Adipose tissue (tissue), 3 donors: Measurements from ENCODE around the gene PDGFA. TPM values are rescaled to one million over a fixed set of nuclear protein-coding genes. Genes with fewer than 3 reads are reported as not detected.

Source experiments
- H3K27ac ChIP-seq: one replicate; pipeline ENCODE4 v1.5.1; 2013; ENCODE audit warnings: low read depth, low read length
- WGBS, 3 donors: extraction: QIAGEN DNeasy Blood & Tissue Kit; methylation state at CpG; one replicate each; pipeline ENCODE4 v1.1.7; 2013; 5-methylcytosine and 5-hydroxymethylcytosine counted together
- polyA plus RNA-seq, 3 donors: library from polyadenylated mRNA; stranded (reverse); fragments of 200-250 nt; gene quantifications; one replicate each; pipeline ENCODE4 v1.2.3, GENCODE V29; 2013
- donor health status: healthy with polysubstance abuse.
- donor health status: Bipolar disorder and iron deficiency.
- donor health status: healthy.

The PDGFA gene
- polyA plus RNA-seq = 10 to 100 TPM in 2 of 3 donors, 1 to 10 TPM in 1; 9.9 to 40.2 (median 11.7) TPM

DNA sequence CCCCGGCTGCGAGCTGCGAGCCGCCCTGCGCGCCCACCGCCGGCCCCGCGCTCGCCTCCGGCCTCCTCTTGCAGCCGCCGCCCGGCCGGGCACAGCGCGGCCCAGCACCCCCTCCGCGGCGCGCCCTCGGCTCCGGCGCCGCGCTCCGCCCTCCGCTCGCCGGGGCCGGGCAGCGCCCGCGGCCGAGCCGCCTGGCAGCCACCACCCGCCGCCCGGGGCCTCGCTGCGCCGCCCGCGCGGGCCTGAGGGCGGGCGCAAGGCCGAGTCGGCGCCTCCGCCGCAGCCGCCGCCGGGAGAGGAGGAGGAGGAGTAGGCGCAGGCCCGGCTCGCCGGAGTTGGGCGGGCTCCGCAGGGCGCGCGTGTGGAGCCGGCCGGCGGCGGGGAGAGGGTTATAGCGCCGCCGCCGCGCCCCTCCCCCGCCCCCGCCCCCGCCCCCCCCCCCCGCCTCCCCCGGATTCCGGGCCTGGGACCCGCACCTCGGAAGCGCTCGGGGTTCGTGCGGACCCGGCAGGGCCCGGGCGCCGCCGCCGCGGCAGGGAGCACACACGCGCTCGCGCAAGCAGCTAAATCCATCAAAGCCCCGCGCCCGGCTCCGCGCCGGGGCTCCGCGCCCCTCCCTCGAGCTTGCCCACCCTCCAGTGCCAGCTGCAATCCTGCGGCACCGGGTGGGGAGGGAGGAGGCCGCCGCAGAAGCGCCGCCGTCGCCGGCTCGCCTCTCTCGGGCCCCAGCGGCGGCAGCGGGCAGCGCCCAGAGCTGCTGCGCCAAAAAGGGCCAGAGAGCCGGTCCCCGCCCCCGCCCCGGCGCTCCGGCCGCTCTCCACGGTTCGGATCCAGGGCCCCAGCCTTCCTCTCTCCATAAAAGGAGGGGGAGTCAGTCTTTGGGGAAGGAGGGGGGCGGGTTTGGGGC lies at the start of gene PDGFA:
Gene PDGFA, minus strand, starts transcription at position 363 of the 907 bp plus-strand sequence. CDS start 845 bp downstream, outside the sequence.
- H3K27ac ChIP-seq = no peak within 1 kb of the TSS
- 1% methylated on average over 39 to 119 of the region's 132 CpGs for WGBS, 3 donors

DNA sequence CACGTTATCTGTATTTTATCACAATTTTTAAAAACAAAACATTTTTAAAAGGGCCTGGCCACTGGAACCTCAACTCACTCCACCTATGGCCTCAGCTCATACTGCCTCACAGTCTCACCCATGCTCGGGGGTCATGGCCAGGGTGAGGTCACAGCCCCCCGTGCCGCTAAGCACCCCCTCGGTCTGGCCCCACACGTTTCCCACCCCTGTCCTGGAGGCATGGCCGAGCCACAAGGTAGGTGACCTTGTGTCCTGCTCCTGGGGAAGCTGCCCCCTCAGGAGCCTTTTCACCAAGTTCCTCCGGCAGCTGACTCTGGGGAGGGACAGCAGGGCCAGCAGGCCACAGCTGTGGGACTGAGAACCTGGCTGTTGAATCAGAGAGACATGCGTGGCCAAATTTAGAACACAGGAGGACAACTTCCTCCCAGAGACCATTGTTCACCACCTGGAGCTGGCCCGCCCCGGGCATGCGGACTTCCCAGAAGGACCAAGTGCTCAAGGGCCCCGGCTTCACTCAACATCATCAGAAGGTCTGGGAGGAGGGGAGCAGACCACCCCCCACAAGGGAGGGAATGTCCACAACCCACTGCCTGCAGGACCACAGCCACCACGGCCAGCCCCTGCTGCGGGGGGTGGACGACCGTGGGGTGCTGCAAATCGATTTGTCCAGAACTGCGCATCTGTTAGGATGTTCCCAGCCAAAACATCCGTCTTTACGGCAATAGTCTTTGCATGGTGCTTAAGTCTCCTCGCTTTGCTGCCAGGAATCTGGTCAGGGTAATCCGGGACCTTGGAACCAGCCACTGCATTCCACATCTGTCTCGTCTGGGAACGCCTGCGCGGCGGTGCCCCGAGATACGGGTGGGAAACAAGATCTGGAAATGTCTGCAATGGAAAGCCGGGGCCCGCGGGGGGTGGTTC lies 48.6 kb upstream of the PDGFA start:
- no peak overlapping the region for H3K27ac ChIP-seq
- WGBS, 3 donors = 59 to 79% (median 70%) methylated on average over 33 of the region's 33 CpGs

DNA sequence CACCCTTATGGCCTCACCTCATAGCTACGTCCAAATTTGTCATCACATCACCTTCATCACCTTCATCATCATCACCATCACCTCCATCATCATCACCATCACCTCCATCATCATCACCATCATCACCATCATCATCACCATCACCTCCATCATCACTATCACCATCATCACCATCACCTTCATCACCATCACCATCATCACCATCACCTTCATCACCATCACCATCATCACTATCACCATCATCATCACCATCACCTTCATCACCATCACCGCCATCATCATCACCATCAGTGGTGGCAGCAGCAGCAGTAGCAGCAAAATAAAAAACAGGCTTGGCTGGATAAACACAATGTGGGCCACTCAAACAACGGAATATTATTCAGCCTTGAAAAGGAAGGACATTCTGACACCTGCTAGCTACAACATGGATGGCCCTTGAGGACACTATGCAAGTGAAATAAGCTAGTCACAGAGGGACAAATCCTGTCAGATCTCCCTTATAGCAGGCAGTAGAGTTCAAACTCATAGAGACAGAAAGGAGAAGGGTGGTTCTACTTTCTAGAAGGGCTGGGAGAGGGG lies 47.7 kb upstream of the PDGFA start:
- 95 to 98% (median 98%) methylated on average over 2 of the region's 3 CpGs for WGBS, 3 donors
- no peak overlapping the region for H3K27ac ChIP-seq

DNA sequence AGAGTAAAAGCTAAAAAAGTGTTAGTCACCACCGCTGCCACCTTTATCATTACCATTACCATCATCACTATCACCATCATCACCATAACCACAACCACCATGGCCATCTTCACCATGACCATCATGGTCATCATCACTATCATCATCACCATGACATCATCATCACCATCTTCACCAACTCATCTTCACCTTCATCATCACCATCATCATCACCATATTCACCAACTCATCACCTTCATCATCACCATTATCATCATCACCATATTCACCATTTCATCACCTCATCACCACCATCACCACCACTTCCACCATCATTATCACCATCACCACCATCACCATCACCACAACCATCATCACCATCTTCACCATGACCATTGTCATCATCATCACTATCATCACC lies 46.5 kb upstream of the PDGFA start:
- no peak overlapping the region for H3K27ac ChIP-seq
- WGBS, 3 donors = 94 to 100% (median 100%) methylated on average over 1 of the region's 1 CpG

DNA sequence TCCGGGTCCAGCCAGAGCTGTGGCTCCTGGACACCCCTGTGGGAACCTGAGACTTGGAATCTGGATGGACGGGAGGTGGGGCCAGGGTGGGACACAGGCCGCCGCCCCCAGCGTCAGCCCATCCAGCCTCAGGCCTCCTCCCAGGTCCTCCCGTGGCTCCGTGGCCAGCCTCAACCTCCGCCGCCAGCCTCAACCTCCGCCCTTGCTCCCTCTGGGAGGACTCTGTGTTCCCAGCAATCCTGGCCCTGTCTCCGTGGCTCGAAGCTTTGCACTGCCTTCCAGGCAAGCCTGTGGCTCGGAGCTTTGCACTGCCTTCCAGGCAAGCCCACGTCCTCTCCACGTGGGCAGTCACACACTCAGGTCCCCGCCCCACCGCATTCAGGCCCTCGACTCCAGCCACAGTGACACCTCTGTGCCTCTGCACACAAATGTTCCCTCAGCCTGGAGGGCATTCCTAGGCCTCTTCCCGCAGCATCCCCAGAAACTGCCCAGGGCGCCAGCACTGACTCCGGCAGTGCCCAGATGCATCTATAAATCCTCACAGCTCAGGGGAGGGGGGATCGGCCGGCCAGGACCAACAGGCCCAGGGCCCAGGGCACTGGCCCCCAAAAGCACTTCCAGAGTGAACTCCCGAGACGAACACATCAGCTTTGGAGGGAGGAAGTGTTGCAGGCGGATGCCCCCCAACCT lies 44.7 kb upstream of the PDGFA start:
- 77 to 89% (median 84%) methylated on average over 26 of the region's 26 CpGs for WGBS, 3 donors

DNA sequence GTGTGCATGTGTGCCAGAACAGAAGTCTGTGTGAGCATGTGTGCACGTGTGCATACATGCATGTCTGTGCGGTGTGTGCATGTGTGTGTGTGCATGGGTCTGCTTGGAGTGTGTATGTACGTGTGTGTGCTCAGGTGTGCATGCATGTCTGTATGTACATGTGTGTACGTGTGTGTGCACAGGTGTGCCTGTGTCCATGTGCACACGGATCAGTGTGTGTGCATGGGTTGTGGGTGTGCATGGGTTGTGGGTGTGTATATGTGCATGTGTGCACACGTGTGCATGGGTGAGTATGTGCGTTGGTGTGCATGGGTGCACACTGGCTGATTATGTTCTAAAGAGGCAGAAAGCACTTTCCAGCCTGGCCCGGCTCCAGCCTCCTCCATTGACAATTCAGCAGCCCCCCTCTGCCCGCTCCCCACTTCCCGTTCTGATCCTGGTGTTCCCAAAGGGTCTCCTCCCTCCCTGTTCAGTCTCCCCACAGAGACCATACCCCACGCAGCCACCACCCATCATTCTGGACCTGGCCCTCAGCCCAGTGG lies 44.1 kb upstream of the PDGFA start:
- WGBS, 3 donors = 87 to 90% (median 88%) methylated on average over 10 to 11 of the region's 11 CpGs
- no peak overlapping the region for H3K27ac ChIP-seq

More for the DNA sequence above, 44.7 kb upstream of the PDGFA start:
- H3K27ac ChIP-seq = no peak overlapping the region

DNA sequence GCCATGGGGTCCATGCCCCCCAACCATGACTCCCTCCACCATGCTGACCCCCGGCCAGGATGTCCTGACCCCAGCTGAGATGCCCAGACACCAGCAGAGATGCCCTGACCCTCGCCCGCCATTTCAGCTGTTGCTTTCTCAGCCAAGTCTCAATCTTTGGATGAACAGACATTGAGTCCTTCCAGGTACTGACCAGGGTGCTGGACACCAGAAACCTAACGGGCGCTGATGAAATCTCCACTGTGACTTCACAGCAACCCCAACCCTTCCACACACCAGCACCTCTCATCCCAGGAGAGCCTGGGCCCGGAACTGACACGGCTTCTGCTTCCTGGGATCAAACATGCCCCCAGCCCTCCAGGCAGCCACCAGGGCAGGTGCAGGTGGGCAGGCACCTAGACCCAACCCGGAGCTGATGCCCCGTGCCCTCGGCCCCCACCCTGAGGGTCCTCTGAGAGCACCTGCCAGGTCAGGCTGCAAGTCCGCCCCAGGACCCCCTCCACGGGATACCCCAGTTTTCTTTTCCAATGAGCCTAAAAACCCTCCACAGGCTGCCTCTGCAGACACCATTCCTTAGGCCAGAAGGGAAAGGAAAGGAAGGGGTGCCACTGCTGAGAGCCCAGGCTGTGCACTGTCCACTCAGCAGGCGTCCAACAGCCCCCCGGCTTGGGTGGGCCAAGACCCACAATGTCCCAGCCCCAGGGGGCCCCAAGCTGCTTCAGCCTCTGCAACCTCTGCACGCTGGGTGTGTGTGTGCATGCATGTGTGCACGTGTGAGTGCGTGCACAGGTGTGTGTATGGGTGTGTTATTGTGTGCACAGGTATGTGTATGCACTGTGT lies 43.4 kb upstream of the PDGFA start:
- H3K27ac ChIP-seq = no peak overlapping the region
- WGBS, 3 donors = 93 to 95% (median 93%) methylated on average over 17 of the region's 17 CpGs

DNA sequence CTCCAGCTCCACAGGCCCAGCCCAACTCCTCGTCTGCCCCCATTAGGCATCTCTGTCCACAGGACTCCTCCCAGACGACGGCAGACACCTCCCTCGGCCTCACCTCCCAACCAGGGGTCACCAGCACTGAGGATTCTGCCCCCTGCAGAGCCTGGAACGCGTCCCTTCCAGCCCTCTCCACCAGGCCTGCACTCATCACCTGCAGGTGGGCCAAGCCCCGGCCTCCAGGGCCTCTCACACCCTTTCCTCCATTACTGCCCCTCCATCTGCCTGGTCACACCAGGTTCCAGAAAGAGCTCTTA lies 42.7 kb upstream of the PDGFA start:
- no peak overlapping the region for H3K27ac ChIP-seq
- WGBS, 3 donors = 84 to 90% (median 85%) methylated on average over 7 of the region's 7 CpGs

DNA sequence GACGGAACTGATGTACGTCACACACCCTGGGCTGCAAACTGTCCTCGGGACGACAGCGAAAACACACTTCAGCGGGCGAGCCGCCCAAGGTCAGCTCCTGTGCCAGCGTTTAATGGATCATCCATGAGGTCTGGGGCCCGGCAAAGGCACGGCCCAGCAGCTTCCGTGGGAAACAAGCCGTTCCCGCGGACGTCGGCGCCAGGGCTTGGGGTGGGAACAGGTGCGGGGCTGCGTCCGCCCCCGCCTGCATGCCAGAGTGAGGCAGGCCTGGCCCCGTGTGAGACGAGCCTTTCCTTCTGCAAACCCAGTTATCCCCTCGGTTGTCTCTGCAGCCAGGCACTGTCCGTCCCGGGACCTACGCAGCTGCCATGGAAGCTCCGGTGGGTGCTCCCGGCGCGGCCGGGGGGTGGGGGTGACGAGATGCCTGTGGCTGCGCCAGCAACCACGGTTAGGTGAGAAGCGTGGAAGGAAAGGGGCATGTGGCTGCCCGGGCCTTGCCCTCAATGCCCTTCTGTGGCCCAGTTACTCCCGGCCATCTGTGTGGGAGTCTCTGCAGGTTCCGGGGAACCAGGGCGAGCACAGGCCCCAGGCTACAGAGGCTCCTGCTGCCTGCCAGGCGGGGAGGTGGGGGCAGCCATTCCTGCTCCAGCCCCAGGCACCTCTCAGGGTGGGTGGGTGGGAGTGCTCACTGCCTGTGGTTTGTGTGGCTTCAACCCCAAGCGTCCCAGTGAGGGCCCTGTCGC lies 42.2 kb upstream of the PDGFA start:
- H3K27ac ChIP-seq = no peak overlapping the region
- WGBS, 3 donors = 48 to 91% (median 85%) methylated on average over 42 to 44 of the region's 44 CpGs

DNA sequence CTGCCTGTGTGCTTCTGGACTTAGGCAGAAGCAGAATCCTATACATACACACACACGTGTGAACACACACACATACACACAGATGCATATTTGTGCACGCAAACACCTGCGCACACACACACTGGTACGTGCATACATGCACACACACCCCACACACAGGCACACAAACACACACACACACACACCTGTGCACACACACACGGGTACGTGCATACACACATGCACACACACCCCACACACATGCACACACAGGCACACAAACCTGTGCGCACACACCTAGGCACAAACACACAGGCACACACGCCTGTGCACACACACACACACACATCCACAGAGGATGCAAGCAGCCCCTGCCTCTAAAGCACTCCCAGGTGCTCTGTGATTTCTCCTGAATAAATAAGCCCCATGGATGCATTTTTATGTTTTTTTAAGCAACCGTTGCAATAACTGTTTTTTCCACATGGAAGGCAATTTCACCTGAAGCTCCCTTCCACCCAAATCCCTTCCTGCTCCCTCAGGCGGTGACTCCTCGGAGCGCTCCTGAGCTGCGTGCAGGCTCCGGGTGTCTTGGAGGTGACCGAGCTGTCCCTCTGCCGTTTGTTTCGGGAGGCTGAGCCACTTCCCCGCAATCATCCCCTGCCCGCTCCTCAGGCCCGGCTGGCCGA lies 41.5 kb upstream of the PDGFA start:
- 52 to 92% (median 89%) methylated on average over 21 of the region's 21 CpGs for WGBS, 3 donors
- no peak overlapping the region for H3K27ac ChIP-seq

DNA sequence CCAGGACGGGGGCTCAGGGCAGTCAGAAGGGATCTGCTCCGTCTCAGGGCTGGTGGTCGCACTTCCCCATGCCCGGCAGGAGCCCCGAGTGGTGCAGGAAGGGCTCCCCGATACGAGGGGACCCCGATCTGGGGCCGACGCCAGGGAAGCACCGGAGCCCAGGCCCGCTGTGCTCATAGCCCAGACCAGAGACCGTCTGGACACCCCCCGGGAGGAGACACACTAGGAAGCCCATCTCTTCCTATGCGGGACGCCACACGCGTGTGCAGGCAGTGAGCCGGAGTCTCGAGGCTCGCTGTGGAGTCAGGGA lies 39.7 kb upstream of the PDGFA start:
- WGBS, 3 donors = 91 to 97% (median 92%) methylated on average over 18 to 21 of the region's 21 CpGs
- H3K27ac ChIP-seq = no peak overlapping the region

DNA sequence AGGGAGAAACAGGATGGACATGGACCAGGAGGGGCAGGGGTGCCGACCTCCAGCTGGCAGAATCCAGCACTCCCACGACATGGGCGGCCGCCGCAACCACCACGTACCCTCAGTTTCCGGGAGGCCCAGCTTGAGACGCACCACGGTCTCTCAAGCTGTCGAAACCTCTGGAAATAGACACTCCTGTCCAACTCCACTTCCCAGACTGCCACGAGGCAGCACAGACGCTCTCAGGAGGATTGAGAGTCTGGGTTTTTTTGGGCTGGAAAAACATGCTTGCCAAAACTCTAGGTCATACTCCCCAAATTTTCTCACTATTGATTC lies 37.9 kb upstream of the PDGFA start:
- H3K27ac ChIP-seq = no peak overlapping the region
- WGBS, 3 donors = 73 to 98% (median 87%) methylated on average over 12 of the region's 12 CpGs

DNA sequence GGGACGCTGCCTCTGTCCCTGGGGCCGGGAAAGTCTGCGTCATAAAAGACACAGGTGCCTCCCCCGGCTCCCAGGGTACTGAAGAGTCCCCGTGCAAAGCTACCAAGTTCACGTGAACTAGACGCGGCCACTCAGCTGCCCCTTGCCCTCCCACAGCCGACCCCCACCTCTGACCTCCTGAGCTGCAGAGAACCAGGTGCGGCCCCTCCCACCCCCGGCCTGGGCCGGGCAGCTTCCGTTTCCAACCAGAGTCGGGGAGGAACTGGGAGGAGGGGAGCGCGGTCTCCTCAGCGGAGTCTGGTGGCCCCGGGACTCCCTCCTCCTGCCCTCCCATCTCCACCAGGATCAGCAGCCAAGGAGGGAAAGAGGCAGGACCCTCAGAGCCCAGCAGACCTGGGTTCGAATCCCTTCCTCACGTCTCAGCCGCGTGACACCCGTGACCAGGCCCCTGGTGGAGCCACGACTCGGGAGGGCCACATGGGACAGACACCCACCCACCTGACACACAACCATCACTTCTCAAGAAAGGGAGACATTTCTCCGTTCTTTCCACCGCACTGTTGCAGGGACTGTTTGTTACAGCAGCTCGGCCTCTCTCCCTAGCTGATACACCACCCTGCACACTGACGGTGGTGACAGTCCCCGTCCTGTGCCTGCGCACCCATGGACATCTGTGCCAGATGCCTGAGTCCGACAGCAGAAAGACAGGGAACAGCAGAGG lies 37.4 kb upstream of the PDGFA start:
- 90 to 92% (median 90%) methylated on average over 28 to 32 of the region's 32 CpGs for WGBS, 3 donors
- no peak overlapping the region for H3K27ac ChIP-seq

DNA sequence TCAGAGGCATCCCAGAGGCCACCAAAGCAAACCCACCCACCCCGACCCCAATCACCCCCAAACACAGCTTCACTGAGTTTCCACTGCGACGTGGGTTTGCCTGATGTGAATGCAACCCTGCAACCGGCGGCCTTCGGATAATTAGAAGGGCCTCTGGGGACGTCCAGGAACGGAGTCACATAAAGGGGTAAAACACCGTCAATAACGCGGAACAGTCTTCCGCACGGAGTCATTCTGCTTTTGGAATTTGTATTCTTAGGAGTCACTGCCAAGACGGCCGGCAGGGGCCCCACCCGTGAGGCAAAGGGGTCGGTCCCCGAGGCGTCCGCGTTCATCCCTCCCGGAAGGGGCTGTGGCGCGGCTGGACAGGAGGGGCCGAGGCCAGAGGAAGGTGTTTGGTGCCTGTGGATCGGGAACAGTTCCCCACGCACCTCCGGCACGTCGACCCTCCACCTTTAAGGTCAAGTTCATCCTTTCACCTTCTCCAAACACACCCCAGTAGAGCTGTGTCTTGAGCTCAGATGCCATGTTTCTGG lies 36.7 kb upstream of the PDGFA start:
- 69 to 88% (median 72%) methylated on average over 30 of the region's 30 CpGs for WGBS, 3 donors
- H3K27ac ChIP-seq = no peak overlapping the region

DNA sequence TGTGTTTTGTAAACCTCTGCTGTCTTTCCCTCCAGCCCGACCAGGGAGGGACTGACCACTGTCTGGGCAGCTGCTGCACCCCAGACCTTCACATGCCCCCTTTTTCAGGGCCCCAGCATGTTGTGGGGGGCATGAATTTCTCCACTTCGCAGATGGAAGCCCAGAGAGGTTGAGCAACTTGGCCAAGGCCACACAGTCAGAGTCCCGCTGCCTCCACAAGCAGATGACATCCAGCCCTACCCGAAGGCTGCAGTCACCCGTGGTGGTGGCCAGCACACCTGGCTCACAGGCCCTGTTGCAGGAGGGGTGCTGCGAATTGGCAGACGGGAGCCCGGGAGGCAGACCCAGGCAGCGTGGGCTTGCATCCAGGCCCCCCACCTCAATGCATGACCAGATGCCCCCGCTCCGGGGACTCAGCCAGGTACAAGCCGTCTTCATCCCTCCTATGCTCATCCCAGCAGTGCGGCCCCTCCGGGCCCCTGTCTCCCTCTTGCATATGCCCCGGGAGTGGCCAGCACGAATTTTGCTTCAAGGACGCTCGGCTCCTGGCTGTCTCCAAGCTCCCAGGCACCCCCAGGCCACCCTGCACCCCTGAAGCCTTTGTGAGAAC lies 36.0 kb upstream of the PDGFA start:
- 93 to 95% (median 95%) methylated on average over 18 of the region's 18 CpGs for WGBS, 3 donors
- no peak overlapping the region for H3K27ac ChIP-seq
